GM06990 (cell line): Measurements from ENCODE around the gene PLEKHM1.

Source experiments
- DNase-seq: peaks from one replicate; pipeline ENCODE4 v3.0.0-alpha.2; 2011; ENCODE audit not compliant: insufficient read length; ENCODE audit errors: extremely low read depth
- H3K27me3 ChIP-seq: replicated peaks from 2 replicates; pipeline ENCODE4 v1.6.0; 2011; ENCODE audit warnings: low read length; ENCODE audit not compliant: control insufficient read depth, insufficient read depth
- H3K36me3 ChIP-seq: 2 replicates; pipeline ENCODE4 v1.5.1; 2011; ENCODE audit warnings: low read length; ENCODE audit not compliant: control insufficient read depth, insufficient read depth
- H3K4me3 ChIP-seq: replicated peaks from 2 replicates; pipeline ENCODE4 v1.5.1; 2011; ENCODE audit warnings: low read depth, mild to moderate bottlenecking, control low read depth, low read length
- CTCF ChIP-seq: IDR thresholded peaks from 2 replicates; pipeline ENCODE4 v1.5.1; 2011; ENCODE audit warnings: low read length, control low read depth, mild to moderate bottlenecking, inconsistent platforms; ENCODE audit not compliant: insufficient read depth, poor library complexity, severe bottlenecking

Gene PLEKHM1

GRCh38 chr17:45388604-45389325 is 101.8 kb downstream of the PLEKHM1 start:
- DNase-seq = no peak
- TF ChIP-seq CTCF = no peak
- Histone ChIP-seq H3K4me3 (no peak overlapping the region), H3K36me3 (no peaks in the 10 kb centered on the region), H3K27me3 (no peaks in the 10 kb centered on the region)

GRCh38 chr17:45387739-45388138 is 102.8 kb downstream of the PLEKHM1 start:
- Histone ChIP-seq H3K36me3 (no peaks in the 10 kb centered on the region), H3K27me3 (no peaks in the 10 kb centered on the region), H3K4me3 (no peak overlapping the region)
- TF ChIP-seq CTCF = no peak
- no peak for DNase-seq

GRCh38 chr17:45386178-45386577 is 104.3 kb downstream of the PLEKHM1 start:
- no peak for DNase-seq
- no peaks in the 10 kb centered on the region for H3K27me3 ChIP-seq
- H3K4me3 ChIP-seq = no peak overlapping the region
- no peaks in the 10 kb centered on the region for H3K36me3 ChIP-seq
- TF ChIP-seq CTCF = no peak
